GM21529 (cell line): ENCODE results near the gene HEG1.
"Not testable (repeated sequence)": the region's sequence is repeated elsewhere in the genome, so short reads cannot be mapped to it uniquely, and the experiment has no call there.

Experiments
- ATAC-seq: cut with Tn5 transposase; IDR thresholded peaks from one replicate; pipeline ENCODE4 v1.9.1; 2021; ENCODE audit not compliant: unreplicated experiment

HEG1 gene, protein sequence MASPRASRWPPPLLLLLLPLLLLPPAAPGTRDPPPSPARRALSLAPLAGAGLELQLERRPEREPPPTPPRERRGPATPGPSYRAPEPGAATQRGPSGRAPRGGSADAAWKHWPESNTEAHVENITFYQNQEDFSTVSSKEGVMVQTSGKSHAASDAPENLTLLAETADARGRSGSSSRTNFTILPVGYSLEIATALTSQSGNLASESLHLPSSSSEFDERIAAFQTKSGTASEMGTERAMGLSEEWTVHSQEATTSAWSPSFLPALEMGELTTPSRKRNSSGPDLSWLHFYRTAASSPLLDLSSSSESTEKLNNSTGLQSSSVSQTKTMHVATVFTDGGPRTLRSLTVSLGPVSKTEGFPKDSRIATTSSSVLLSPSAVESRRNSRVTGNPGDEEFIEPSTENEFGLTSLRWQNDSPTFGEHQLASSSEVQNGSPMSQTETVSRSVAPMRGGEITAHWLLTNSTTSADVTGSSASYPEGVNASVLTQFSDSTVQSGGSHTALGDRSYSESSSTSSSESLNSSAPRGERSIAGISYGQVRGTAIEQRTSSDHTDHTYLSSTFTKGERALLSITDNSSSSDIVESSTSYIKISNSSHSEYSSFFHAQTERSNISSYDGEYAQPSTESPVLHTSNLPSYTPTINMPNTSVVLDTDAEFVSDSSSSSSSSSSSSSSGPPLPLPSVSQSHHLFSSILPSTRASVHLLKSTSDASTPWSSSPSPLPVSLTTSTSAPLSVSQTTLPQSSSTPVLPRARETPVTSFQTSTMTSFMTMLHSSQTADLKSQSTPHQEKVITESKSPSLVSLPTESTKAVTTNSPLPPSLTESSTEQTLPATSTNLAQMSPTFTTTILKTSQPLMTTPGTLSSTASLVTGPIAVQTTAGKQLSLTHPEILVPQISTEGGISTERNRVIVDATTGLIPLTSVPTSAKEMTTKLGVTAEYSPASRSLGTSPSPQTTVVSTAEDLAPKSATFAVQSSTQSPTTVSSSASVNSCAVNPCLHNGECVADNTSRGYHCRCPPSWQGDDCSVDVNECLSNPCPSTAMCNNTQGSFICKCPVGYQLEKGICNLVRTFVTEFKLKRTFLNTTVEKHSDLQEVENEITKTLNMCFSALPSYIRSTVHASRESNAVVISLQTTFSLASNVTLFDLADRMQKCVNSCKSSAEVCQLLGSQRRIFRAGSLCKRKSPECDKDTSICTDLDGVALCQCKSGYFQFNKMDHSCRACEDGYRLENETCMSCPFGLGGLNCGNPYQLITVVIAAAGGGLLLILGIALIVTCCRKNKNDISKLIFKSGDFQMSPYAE (N-terminal part only)

DNA sequence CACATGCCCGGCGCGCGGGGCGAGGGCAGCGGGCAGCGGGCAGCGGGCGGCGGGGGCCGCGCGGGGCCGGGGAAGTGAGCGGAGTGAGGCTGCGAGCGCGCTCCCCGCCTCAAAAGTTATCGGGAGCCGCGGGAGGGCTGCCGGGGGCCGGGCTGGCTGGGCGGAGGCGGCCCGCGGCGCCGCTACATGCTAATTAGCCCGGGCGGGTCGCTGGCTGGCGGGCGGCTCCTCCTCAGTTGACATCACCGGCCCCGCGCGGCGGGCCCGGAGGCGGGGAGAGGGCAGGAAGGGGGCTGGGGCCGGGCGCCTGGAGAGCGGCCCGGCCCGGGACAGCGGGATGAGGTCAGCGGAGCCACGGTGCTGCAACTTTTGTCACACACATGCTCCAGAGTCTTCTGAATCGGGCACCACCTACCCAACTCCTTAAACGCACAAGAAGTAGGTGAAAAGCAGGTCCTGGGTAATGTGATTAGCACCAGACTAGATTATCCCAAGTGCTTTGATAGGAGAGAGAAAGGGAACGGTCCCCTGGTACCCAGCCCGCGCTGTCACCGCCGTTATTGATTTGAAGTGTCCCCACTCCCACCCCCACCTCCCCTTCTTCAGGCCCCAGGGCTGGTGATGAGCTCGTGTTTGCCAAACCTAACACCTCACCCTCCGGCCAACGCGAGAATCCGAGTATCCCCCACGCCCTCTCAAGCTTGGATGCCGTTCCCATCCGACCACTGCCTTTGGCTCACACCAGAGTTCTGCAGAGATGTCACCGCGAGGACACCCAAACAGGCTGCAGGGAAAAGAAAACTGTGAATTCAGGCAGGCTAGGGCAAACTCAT lies at the start of gene HEG1:
HEG1 (minus strand) TSS at position 85 of the 833 bp plus-strand sequence. CDS start 107 bp downstream, outside the sequence.
- ATAC-seq: peak; percentile 62

DNA sequence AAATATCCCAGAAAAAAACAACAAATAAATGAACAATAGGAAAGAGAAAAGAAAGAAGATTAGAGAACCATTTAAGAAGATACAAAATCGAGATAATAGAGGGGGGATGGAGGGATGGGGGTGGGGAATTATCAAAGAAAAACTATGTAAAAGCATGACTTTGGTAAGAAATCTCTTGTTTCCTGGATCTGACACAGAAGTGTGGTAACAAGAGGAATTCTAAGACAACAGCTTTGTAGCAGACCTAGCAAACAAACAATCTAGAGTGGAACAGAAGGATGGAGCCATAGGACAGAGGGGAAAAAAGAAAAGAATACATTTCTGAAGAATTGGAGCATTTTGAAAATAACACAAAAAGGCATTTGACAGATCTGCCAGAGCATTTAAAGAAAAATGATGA lies 49.3 kb upstream of the HEG1 start:
- ATAC-seq: no peak

DNA sequence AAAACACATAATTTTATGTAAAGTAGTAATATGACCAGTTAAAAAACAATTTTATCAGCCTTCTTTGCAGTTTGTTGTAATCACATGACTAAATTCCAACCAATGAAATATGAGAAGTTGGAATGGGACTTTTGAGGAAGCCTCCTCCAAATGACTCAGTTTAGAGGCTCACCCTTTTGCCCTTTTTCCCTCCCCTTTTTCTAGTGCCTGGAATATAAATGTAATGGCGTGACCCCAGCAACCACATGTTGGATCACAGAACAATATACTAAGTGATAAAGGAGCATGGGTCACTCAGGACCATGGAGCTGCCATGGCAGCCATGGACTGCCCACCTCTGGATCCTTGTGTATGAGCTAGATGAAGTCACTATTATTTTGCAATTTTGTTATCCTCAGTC lies 48.8 kb upstream of the HEG1 start:
- ATAC-seq: no peak

DNA sequence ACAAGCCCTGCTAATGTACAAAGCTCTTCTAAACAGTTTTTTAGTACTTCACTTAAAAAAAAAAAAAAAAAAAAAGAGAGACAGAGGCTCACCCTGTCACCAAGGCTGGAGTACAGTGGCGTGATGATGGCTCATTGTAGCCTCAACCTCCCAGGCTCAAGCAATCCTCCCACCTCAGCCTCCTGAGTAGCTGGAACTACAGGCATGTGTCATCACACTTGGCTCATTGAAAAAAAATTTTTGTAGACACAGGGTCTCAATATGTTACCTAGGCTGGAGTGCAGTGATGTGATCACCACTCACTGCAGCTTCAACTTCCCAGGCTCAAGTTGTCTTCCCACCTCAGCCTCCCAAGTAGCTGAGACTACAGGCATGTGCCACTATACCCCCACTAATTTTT lies 47.6 kb upstream of the HEG1 start:
- ATAC-seq: no peak

DNA sequence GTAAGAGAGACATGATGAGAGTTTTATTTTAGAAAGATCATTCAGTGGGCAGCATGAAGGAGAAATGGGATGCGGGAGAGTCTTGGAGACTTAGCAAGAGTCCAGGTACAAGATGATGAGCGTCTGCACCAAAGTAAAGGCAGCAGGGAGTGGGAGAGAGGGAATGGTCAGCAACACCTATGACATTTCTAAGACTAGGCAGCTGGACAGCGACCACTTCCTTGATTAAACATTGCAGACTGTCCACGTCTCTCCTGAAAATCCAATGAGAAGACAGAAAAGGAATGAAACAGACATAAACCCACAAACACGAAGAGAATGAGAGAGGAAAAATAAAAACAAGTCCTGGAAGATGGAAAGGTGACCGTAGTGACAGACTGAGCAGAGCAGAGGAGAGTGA lies 46.7 kb upstream of the HEG1 start:
- no peak for ATAC-seq

DNA sequence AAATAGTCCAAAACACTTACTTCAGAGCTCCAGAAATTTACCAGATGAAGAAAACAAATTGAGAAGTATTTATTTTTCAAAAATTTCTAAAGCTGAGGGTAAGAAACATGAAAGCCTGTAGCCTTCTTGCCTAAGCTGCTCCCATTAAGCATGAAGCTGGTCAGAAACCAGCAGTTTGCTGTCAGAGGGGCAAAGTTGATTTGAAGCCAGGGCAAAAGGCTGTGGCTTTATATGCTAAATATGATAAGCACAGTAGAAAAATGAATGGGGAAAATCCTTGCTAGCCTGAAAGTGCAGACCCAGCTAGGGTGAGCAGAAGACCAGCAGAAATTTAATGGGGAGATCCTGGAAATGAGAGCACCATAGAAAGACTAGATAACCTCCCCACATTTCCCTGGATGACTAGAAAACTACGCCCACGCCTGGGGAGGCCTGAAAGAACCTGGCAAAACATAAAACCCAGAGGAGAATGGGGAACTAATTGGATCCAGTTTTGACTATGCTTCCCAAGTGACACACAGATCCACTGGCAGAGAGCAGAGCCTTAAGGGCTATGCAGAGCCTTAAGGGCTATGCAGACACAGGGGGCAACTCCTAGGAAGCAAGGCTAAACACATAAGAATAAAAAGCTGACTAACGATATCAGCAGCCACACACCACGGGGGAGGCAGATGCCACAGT lies 43.0 kb upstream of the HEG1 start:
- no peak for ATAC-seq

DNA sequence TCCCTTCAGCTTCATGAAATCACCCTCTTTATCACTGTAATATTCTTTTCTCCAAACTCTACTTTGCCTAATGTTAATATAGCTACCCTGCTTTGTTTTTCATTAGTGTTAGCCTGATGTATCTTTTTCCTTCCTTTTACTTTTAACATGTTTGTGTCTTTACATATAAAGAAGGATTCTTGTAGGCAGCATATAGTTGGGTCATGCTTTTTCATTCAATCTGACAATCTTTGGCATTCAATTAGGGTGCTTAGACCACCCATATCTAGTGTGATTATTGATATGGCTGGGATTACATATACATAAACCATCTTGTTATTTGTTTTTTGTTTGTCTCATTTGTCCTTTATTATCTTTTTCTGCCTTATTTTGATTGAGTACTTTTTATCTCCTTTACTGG lies 34.9 kb upstream of the HEG1 start:
- no peak for ATAC-seq

DNA sequence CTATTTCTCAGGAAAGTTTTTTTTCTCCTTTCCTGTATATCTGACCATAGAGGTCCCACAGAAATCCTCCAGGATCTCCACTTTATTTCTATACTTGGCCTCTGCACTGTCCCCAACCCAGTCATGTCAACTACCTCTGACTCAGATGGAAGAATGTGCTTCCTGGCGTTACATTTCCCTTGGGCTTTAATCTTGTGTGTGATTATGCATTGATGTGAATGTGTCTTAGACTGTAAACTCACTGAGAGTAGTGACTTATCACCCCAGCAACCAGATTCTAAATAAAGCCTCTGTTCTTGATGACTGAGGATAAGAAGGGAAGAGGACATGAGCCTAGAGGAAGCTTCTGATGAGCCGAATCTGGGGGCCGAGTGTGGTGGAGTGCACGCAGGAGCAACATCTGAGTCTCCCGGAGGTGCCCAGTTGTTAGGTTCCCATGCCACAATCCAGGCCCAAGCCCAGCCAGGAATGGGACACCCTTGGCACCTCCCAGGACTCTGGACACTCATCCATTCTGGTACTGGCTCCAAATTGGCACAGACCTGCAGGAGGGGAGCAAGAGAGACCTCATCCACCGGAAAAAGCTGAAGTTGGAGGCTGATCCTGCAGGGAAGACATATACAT lies 32.1 kb upstream of the HEG1 start:
- no peak for ATAC-seq

DNA sequence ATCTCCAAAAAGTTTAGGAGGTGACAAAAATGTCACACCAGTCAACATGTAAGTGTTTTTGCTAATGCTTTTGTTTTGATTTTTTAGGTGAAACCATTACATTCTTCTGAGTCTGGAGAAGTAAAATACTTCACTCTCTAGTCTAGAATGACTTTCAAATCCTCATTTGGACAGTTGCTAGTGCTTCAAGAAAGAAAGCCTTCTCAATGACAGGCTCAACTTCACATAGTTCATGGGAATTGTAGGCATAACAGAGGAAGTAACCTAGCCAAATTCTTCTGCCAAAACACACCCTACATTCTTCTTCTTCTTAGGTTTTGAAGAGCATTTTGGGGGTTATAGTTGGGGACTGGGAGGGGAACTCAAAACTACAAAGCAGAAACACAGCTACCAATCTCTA lies 29.4 kb upstream of the HEG1 start:
- no peak for ATAC-seq

DNA sequence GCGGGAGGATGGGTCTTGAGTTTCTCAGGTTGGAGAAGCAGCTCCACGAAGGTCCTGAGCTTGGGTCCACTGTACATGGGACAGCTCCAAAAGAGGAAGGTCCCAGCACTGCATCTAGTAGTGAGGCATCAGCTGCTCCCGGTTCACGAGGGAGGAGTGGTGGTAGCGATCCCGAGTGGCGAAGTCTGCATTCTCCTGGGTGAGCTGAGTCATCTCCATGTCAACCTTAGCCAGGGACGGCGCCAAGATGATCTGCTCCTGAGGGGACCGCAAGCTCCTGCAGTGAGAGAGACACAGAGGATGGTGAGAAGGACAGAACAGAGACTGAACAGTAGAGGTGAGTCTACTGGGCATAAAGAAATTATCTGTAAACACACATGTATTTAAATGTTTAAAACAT lies 28.0 kb upstream of the HEG1 start:
- ATAC-seq: no peak

DNA sequence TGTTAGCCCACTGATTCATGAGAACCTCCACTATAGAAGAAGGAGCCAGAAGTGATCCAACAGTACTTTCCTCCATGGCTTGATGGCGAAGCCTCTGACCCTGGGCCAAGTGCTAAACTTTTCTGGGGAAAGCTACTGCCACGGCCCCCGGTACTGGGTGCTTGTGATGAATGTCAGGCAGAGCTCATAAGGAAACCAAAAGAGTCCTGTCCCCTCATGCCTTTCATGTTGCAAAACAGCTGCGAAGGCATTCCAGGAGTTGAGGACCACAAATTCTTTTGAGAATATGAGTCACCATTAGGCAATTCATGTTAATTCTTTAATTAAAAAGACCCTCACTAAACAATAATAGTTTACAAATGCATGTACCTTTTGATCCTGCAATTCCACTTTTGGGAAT lies 26.5 kb upstream of the HEG1 start:
- not testable (repeated sequence) for ATAC-seq

DNA sequence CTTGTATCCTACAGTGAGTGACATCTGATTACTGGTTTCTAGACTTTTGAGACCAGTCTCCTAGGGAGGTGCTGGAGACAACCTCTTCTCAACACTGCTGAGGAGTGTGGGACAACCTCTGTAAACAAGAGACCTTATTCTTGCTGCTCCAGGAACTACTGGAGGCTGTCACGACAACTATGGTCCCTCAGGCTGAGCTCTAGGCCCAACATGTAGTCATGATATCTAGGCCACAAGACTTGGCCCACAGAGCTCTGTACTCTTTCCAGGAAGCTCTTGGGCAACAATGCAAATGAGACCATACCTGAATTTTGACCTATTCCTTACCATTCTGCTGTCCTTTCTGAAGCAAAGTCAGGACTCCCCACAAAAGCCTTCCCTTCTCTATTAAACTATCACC lies 24.3 kb upstream of the HEG1 start:
- ATAC-seq: no peak

DNA sequence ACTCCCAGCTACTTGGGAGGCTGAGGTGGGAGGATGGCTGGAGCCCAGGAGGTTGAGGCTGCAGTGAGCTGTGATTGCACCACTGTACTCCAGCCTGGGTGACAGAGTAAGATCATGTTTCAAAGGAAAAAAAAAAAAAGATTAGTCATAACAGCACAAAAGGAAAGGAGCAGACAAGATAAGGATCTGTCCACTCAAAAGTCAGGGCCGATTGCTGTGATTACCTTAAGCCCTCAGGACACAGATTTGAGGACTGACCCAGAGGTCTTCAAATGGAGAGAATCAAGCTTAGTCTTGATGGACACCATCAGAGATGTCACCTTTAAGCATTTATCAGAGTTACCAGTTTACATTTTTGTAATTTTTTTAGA lies 23.9 kb upstream of the HEG1 start:
- ATAC-seq: no peak

DNA sequence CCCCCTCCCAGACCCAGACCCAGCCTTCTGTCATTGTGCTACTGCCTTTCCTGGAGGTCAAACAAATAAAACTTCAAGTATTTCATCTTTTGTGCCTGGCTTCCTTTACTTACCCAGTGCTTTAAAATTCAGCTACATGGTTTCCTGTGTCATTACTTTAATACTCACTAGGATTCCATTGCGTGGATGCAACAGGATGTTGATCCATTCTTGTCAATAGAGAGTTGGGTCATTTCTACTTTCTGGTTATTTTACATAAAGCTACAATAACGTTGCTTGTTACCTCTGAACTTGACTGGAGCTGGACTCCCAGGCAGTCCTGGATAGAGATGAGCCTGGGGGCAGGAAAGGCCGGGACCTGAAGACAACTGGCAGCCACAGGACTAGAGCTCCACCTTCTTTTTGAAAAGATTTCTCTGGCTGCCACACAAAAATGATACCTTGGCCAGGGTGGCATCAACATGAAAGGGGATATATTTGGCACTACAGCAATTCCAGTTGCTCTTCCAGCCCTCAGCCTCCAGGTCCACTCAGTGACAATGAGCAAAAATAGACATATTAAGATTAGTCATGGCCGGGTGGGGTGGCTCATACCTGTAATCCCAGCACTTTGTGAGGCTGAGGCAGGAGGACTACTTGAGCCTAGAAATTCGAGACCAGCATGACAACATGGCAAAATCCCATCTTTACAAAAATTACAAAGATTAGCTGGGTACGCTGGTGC lies 23.3 kb upstream of the HEG1 start:
- ATAC-seq: no peak

DNA sequence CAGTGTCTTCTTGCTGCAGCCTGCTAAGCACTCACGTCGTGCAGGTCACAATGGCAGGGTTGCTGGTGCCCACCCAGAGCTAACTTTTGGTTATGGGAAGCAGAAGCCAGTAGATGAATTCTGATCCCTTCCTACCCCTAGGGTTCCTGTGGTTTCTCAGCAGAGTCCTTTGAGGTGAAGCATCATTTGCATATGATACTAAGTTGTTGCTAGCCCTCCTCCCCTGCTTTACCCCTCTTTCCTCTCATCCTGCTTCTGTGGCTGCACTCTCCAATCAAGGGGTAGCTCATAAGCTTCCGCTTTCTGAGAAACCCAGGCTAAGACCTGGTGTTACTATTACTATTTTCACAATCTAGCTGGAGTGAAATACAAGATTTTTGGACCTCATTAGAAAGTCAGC lies 22.1 kb upstream of the HEG1 start:
- no peak for ATAC-seq

DNA sequence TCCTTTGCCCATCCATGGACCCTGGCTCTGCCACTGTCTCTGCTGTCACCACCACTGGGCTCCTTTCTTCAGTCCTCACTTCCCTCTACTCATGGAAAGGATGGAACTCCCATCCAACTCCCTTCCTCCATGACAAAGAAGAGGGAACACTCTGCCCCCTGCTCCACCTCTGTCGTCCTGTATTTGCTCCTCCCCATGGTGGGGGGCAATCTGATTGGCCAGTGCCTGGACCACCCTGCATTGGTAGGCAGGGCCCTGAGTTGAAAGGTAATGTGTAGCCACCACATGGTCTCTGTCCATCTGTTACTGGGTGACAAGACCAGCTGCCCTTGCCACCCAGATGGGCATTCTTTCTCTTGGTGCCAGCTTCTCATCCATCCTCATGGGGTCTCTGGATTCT lies 20.7 kb upstream of the HEG1 start:
- ATAC-seq: no peak

DNA sequence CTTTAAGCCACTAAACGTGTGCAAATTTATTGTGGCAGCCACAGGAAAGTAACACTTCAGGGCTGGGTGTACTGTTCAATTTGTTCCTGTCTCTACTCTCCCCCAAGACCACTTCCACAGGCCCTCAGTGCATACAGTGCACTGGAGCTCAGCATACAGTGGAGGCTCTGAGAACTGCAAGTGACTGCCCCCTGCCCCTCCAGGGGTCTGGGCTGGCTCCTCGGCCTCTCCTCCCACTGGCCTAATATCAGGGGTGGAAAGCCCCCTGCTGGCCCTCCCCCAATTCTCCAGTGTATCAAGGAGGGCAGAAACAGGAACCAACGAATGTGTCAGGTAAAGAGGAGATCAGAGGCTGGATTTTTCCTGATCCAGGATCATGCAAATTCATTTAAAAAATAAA lies 19.9 kb upstream of the HEG1 start:
- ATAC-seq: no peak

DNA sequence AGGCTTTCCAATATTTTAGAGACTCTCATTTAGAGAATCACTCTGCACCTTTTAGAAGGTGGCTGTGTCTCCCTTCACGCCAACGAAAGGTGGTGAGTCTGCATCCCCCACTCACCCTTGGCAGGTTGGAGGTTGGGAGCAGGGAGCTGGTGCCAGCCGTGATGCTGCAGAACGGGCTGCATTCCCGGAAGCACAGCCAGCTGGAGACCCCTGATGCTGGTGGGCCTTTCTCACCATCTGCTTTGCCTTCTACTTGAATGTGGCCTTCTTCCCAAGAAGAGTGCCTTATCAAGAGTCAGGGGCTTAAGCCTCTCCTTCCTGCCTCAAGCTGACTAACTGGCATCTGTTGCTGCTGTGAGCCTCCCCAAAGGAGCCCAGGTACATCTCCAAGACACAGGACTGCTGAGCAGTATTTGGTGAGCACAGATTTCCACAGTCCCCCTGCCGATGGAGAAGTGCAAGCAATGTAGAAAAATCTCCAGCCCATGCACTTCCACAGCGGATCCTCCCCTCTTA lies 17.7 kb upstream of the HEG1 start:
- no peak for ATAC-seq
